ENCODE data around the gene LRRC17. TPM values are rescaled to one million over a fixed set of nuclear protein-coding genes. Genes with fewer than 3 reads are reported as not detected.
A peak's percentile ranks its signal among the peaks of the same experiment; 100 is the strongest.

LRRC17 gene
- total and polyA plus RNA-seq, 2 experiments from 2014 or later = 0.18 to 1.5 TPM

GRCh38 chr7:102890292-102890970 is 22.4 kb upstream of the LRRC17 start:
- TF ChIP-seq EZH2phosphoT487 (IDR thresholded peaks at IDR 0.05; ENCODE audit: insufficient read depth, low read depth) (no peak), EZH2 (IDR thresholded peaks at IDR 0.05; ENCODE audit: insufficient read depth, poor library complexity, severe bottlenecking) (no peak)
- Histone ChIP-seq H3K9ac (no peak overlapping the region), H3F3A (ENCODE audit: insufficient read depth) (peaks cover 42% of the 10 kb centered on the region), H3K4me3 (no peak overlapping the region), H2AFZ (no peak overlapping the region), H3K9me3 (ENCODE audit: low read depth) (no peaks in the 10 kb centered on the region), H3K79me2 (ENCODE audit: insufficient read depth) (no peaks in the 10 kb centered on the region), H3K27ac (peak overlapping the region; percentile 65), H3K4me2 (ENCODE audit: unreplicated experiment) (no peak overlapping the region), H3K9me2 (ENCODE audit: insufficient read depth) (no peaks in the 10 kb centered on the region), H3K36me3 (ENCODE audit: low read depth) (no peaks in the 10 kb centered on the region), H3K27me3 (replicated peaks; ENCODE audit: insufficient read depth) (no peaks in the 10 kb centered on the region), H4K20me1 (ENCODE audit: insufficient read depth) (no peaks in the 10 kb centered on the region), H3K4me1 (ENCODE audit: insufficient read depth) (peaks cover 35% of the 10 kb centered on the region)
- DNase-seq = peak; percentile 74
- WGBS, 2 experiments (ENCODE audit: low coverage in 1 of 2, low lambda C conversion rate in 2 of 2, missing lambda C conversion rate in 2 of 2) = 87 to 95% methylated on average over 2 of the region's 2 CpGs
- in situ Hi-C loops (cut with MboI) = no loop called here

- Histone ChIP-seq H3K9ac (no peak overlapping the region), H3K9me2 (ENCODE audit: insufficient read depth) (no peaks in the 10 kb centered on the region), H3K4me2 (ENCODE audit: unreplicated experiment) (peak overlapping the region; percentile 51), H3K79me2 (ENCODE audit: insufficient read depth) (no peaks in the 10 kb centered on the region), H2AFZ (no peak overlapping the region), H3K4me1 (ENCODE audit: insufficient read depth) (peaks cover 35% of the 10 kb centered on the region), H4K20me1 (ENCODE audit: insufficient read depth) (no peaks in the 10 kb centered on the region), H3F3A (ENCODE audit: insufficient read depth) (peaks cover 42% of the 10 kb centered on the region), H3K36me3 (ENCODE audit: low read depth) (no peaks in the 10 kb centered on the region), H3K27me3 (replicated peaks; ENCODE audit: insufficient read depth) (no peaks in the 10 kb centered on the region), H3K9me3 (ENCODE audit: low read depth) (no peaks in the 10 kb centered on the region), H3K4me3 (no peak overlapping the region), H3K27ac (peak overlapping the region; percentile 65)
- in situ Hi-C loops (cut with MboI) = no loop called here
- 51 to 54% methylated on average over 5 of the region's 5 CpGs for WGBS, 2 experiments (ENCODE audit: low coverage in 1 of 2, low lambda C conversion rate in 2 of 2, missing lambda C conversion rate in 2 of 2)
- TF ChIP-seq EZH2phosphoT487 (IDR thresholded peaks at IDR 0.05; ENCODE audit: insufficient read depth, low read depth) (no peak), EZH2 (IDR thresholded peaks at IDR 0.05; ENCODE audit: insufficient read depth, poor library complexity, severe bottlenecking) (no peak)
- no peak for DNase-seq
These were observed 21.7 kb upstream of the LRRC17 start for GRCh38 chr7:102890971-102891692.

- Histone ChIP-seq H3K79me2 (ENCODE audit: insufficient read depth) (no peaks in the 10 kb centered on the region), H3K4me3 (peak overlapping the region; percentile 17), H3K27ac (peak overlapping the region; percentile 65), H3K4me2 (ENCODE audit: unreplicated experiment) (peak overlapping the region; percentile 51), H3K9me2 (ENCODE audit: insufficient read depth) (no peaks in the 10 kb centered on the region), H3K4me1 (ENCODE audit: insufficient read depth) (peaks cover 35% of the 10 kb centered on the region), H3F3A (ENCODE audit: insufficient read depth) (peaks cover 42% of the 10 kb centered on the region), H4K20me1 (ENCODE audit: insufficient read depth) (no peaks in the 10 kb centered on the region), H3K9ac (no peak overlapping the region), H3K36me3 (ENCODE audit: low read depth) (no peaks in the 10 kb centered on the region), H2AFZ (no peak overlapping the region), H3K9me3 (ENCODE audit: low read depth) (no peaks in the 10 kb centered on the region), H3K27me3 (replicated peaks; ENCODE audit: insufficient read depth) (no peaks in the 10 kb centered on the region)
- TF ChIP-seq EZH2phosphoT487 (IDR thresholded peaks at IDR 0.05; ENCODE audit: insufficient read depth, low read depth) = no peak
- DNase-seq = peak; percentile 96
- WGBS, 2 experiments (ENCODE audit: low coverage in 1 of 2, low lambda C conversion rate in 2 of 2, missing lambda C conversion rate in 2 of 2) = 0% methylated on average over 1 of the region's 1 CpG
- in situ Hi-C loops (cut with MboI) = no loop called here
These were observed 21.0 kb upstream of the LRRC17 start for GRCh38 chr7:102891693-102892261.

- Histone ChIP-seq H3K9me2 (ENCODE audit: insufficient read depth) (no peaks in the 10 kb centered on the region), H3K9ac (no peak overlapping the region), H3K4me2 (ENCODE audit: unreplicated experiment) (peak overlapping the region; percentile 51), H3K9me3 (ENCODE audit: low read depth) (no peaks in the 10 kb centered on the region), H3F3A (ENCODE audit: insufficient read depth) (peaks cover 42% of the 10 kb centered on the region), H2AFZ (no peak overlapping the region), H4K20me1 (ENCODE audit: insufficient read depth) (no peaks in the 10 kb centered on the region), H3K36me3 (ENCODE audit: low read depth) (no peaks in the 10 kb centered on the region), H3K4me1 (ENCODE audit: insufficient read depth) (peaks cover 35% of the 10 kb centered on the region), H3K4me3 (peak overlapping the region; percentile 17; the same call in 1 of the 2 replicates), H3K79me2 (ENCODE audit: insufficient read depth) (no peaks in the 10 kb centered on the region), H3K27ac (peak overlapping the region; percentile 65), H3K27me3 (replicated peaks; ENCODE audit: insufficient read depth) (no peaks in the 10 kb centered on the region)
- 92 to 96% methylated on average over 1 of the region's 1 CpG for WGBS, 2 experiments (ENCODE audit: low coverage in 1 of 2, low lambda C conversion rate in 2 of 2, missing lambda C conversion rate in 2 of 2)
- in situ Hi-C loops (cut with MboI) = no loop called here
- peak; percentile 16 for DNase-seq
- TF ChIP-seq EZH2phosphoT487 (IDR thresholded peaks at IDR 0.05; ENCODE audit: insufficient read depth, low read depth) = no peak
- TF ChIP-seq EZH2 (IDR thresholded peaks at IDR 0.05; ENCODE audit: insufficient read depth, poor library complexity, severe bottlenecking) = no peak
These were observed 20.0 kb upstream of the LRRC17 start for GRCh38 chr7:102892631-102893278.

All from GM23248 (cell line).